ENCODE measurements around the gene TCTN1.

- TF ChIP-seq PAX5 (IDR thresholded peaks at IDR 0.05; ENCODE audit: insufficient read depth, low read length, severe bottlenecking) (no peak), POLR2A (IDR thresholded peaks at IDR 0.05; ENCODE audit: low read depth, low read length) (no peak), POLR2AphosphoS5 (IDR thresholded peaks at IDR 0.05; ENCODE audit: low read depth, low read length) (no peak), TAF1 (IDR thresholded peaks at IDR 0.05; ENCODE audit: low read depth, low read length) (no peak), SPI1 (IDR thresholded peaks at IDR 0.05; ENCODE audit: low read depth, low read length) (no peak), POU2F2 (IDR thresholded peaks at IDR 0.05; ENCODE audit: low read depth, low read length) (no peak)
Observed at GRCh38 chr12:110697236-110697635, 83.3 kb downstream of the TCTN1 start.

Data from GM12891 (cell line).